Common myeloid progenitor, CD34-positive (primary cell): ENCODE data around the gene CELF2.

ENCODE experiments used
- CTCF ChIA-PET: fragments of 350-600 bp; sonication (Branson Sonifier 250); formaldehyde crosslinking; loops from one replicate; lab custom pipeline; 2021; ENCODE audit warnings: antibody characterized with exemption; lab: Charles Lee
- POLR2A ChIA-PET: fragments of 350-600 bp; sonication (Branson Sonifier 250); formaldehyde crosslinking; loops from one replicate; lab custom pipeline; 2021; ENCODE audit warnings: antibody characterized with exemption; lab: Charles Lee
- DNase-seq, 3 donors: peaks; one replicate each; pipeline versions ENCODE4 v3.0.0 to v3.0.0-alpha.2; 2013
- H3K27ac ChIP-seq, 2 experiments: 1 replicate in 1 of 2; 2 replicates in 1 of 2; pipeline ENCODE4 v1.7.0; 2013; ENCODE audit warnings: inconsistent platforms in 2 of 2, low read length in 2 of 2, mild to moderate bottlenecking in 2 of 2, low read depth in 1 of 2, moderate library complexity in 1 of 2; ENCODE audit not compliant: severe bottlenecking in 2 of 2, insufficient read depth in 1 of 2, poor library complexity in 1 of 2
- H3K27me3 ChIP-seq, 5 experiments: replicated peaks in 2 of 5; 1 replicate in 3 of 5; 2 replicates in 2 of 5; pipeline versions ENCODE4 v1.6.1 to v1.7.0; 2013; ENCODE audit warnings: low read length in 4 of 5, mild to moderate bottlenecking in 2 of 5, moderate library complexity in 2 of 5, inconsistent platforms in 1 of 5; ENCODE audit not compliant: insufficient read depth in 5 of 5, control insufficient read depth in 4 of 5
- H3K36me3 ChIP-seq, 4 experiments: 1 replicate in 2 of 4; 2 replicates in 2 of 4; pipeline versions ENCODE4 v1.6.1 to v1.7.0; 2013; ENCODE audit warnings: low read length in 3 of 4, control low read depth in 1 of 4, mild to moderate bottlenecking in 1 of 4; ENCODE audit not compliant: control insufficient read depth in 4 of 4, insufficient read depth in 4 of 4
- H3K4me1 ChIP-seq, 4 experiments: 1 replicate in 3 of 4; 2 replicates in 1 of 4; pipeline versions ENCODE4 v1.6.1 to v1.7.1; 2013; ENCODE audit warnings: low read length in 3 of 4, mild to moderate bottlenecking in 3 of 4, control low read depth in 1 of 4, inconsistent platforms in 1 of 4, moderate library complexity in 1 of 4; ENCODE audit not compliant: control insufficient read depth in 4 of 4, insufficient read depth in 4 of 4; ENCODE audit errors: control extremely low read depth in 1 of 4
- H3K4me3 ChIP-seq, 7 experiments: 1 replicate in 4 of 7; 2 replicates in 3 of 7; pipeline versions ENCODE4 v1.5.1 to v1.7.0; 2013; ENCODE audit warnings: mild to moderate bottlenecking in 7 of 7, low read length in 6 of 7, moderate library complexity in 6 of 7, inconsistent platforms in 2 of 7, low read depth in 2 of 7, control low read depth in 1 of 7; ENCODE audit not compliant: insufficient read depth in 4 of 7, control insufficient read depth in 1 of 7; ENCODE audit errors: extremely low read depth in 1 of 7
- H3K9me3 ChIP-seq, 5 experiments: 1 replicate in 4 of 5; 2 replicates in 1 of 5; pipeline versions ENCODE4 v1.6.1 to v1.7.1; 2013; ENCODE audit warnings: low read length in 4 of 5, mild to moderate bottlenecking in 2 of 5, inconsistent platforms in 1 of 5, low read depth in 1 of 5, moderate library complexity in 1 of 5; ENCODE audit not compliant: control insufficient read depth in 4 of 5, insufficient read depth in 2 of 5; ENCODE audit errors: control extremely low read depth in 1 of 5
- WGBS: methylation state at CpG from one replicate; pipeline ENCODE4 v1.1.5; 2013; ENCODE audit not compliant: insufficient coverage; 5-methylcytosine and 5-hydroxymethylcytosine counted together

CELF2 gene

GRCh38 chr10:11019724-11020547, 2.3 kb downstream of the CELF2 start:
- Histone ChIP-seq H3K27me3 (peaks cover 4 to 78% (median 35%) of the 10 kb centered on the region in 5 experiments), H3K9me3 (no peaks in the 10 kb centered on the region), H3K4me3 (no peak overlapping the region), H3K4me1 (peaks cover 4 to 19% (median 10%) of the 10 kb centered on the region in 4 experiments), H3K27ac (no peak overlapping the region), H3K36me3 (no peaks in the 10 kb centered on the region)
- DNase-seq, result no peak
- POLR2A ChIA-PET, result interaction anchor here (1.2 kb wide), 1 partner anchor 143 kb away, joined by 4 read pairs; no protein-coding TSS in a partner anchor
- CTCF ChIA-PET, result interaction anchor here (0.5 to 2.0 kb wide), 2 partner anchors 15 to 1680 kb away, joined by 3 to 7 read pairs; no protein-coding TSS in a partner anchor
- WGBS, result 95% methylated on average over 7 of the region's 11 CpGs

- POLR2A ChIA-PET, result no interaction called here
- Histone ChIP-seq H3K9me3 (no peaks in the 10 kb centered on the region), H3K36me3 (no peaks in the 10 kb centered on the region), H3K4me3 (no peak overlapping the region), H3K27me3 (peaks cover 4 to 73% (median 31%) of the 10 kb centered on the region in 5 experiments), H3K27ac (no peak overlapping the region), H3K4me1 (peaks cover 4 to 19% (median 10%) of the 10 kb centered on the region in 4 experiments)
- CTCF ChIA-PET, result interaction anchor here (0.5 to 2.0 kb wide), 2 partner anchors 15 to 1681 kb away, joined by 3 to 7 read pairs; no protein-coding TSS in a partner anchor
- no peak for DNase-seq
- 94% methylated on average over 5 of the region's 6 CpGs for WGBS
These were observed 2.9 kb downstream of the CELF2 start for GRCh38 chr10:11020548-11020942.

DNA sequence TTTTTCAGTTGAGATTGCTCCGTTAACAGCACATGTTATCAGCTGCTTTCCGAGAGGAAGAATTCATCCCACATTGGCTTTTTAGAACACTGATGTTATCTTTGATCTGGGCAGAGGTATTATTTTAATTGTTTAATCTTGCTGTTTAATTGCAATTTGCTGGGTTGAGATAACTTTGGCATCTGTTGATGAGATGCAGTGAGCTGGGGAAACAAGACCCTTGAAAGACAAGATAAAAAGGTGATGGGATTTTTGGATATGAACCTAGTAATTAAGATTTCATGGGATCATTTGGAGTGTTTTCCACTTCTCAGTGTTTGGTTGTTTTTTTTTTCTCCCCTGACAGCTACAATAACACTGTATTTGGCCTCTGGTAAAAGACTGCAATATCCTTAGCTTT, 4.5 kb downstream of the CELF2 start:
- ChIA-PET CTCF (interaction anchor here (0.7 kb wide), 1 partner anchor 14 kb away, joined by 3 read pairs; no protein-coding TSS in a partner anchor), POLR2A (no interaction called here)
- Histone ChIP-seq H3K4me3 (no peak overlapping the region), H3K27me3 (peaks cover 4 to 59% (median 21%) of the 10 kb centered on the region in 5 experiments), H3K9me3 (no peaks in the 10 kb centered on the region), H3K36me3 (no peaks in the 10 kb centered on the region), H3K27ac (no peak overlapping the region), H3K4me1 (peaks cover under 1 to 16% (median 8%) of the 10 kb centered on the region in 4 experiments)
- DNase-seq, result no peak
- 92% methylated on average over 2 of the region's 2 CpGs for WGBS

DNA sequence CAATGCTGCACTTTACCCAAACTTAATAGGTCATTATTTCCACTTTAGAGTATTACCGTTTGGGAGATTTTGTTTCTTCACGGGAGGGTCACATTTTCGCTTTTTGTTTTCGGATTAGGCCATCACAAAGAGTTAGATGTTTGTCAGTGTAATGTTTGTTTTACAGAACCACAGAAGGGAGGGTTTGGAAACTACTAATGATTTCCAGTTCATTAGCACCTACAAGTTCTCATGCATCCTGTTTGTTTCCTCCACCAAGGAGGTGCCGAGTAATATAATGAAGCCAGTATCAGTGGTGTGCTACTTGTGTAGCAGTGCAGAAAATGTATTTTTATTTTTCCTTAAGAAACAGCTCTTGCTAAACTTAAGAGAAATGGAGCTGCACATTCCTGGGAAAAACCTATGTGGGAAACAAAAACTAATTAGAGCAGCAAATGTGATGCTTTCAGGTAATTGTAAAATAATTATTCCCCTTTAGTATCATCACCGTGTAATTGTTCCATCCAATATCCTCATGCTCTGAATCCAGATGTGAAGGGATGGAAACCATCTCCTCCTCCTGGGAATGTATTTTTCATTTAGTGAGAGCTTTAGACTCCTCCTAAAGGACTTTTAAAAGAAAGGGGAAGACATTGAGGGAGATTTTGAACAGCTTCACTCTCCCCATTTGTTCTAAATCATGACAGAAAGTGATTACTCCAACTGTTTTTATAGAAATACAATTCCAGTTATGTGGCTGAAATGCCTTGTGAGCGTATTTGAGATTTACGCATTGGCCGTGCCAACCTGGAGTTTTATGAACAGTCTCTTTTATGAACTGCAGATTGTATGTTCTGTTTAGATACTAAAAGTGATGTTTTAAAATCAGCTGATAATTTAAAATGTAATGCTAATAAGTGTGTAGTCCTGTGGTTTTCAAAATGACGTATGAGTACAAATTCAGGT, 5.6 kb downstream of the CELF2 start:
- H3K9me3 ChIP-seq, result no peaks in the 10 kb centered on the region
- H3K4me1 ChIP-seq, result peaks cover 0 to 7% (median 2%) of the 10 kb centered on the region in 4 experiments
- 93% methylated on average over 3 of the region's 10 CpGs for WGBS
- H3K27me3 ChIP-seq, result peaks cover 4 to 50% (median 21%) of the 10 kb centered on the region in 5 experiments
- no peaks in the 10 kb centered on the region for H3K36me3 ChIP-seq
- POLR2A ChIA-PET, result no interaction called here
- no peak overlapping the region for H3K27ac ChIP-seq
- DNase-seq, result no peak
- H3K4me3 ChIP-seq, result no peak overlapping the region
- CTCF ChIA-PET, result interaction anchor here (0.6 to 1.4 kb wide), 2 partner anchors 14 to 1872 kb away, joined by 3 to 4 read pairs; no protein-coding TSS in a partner anchor

DNA sequence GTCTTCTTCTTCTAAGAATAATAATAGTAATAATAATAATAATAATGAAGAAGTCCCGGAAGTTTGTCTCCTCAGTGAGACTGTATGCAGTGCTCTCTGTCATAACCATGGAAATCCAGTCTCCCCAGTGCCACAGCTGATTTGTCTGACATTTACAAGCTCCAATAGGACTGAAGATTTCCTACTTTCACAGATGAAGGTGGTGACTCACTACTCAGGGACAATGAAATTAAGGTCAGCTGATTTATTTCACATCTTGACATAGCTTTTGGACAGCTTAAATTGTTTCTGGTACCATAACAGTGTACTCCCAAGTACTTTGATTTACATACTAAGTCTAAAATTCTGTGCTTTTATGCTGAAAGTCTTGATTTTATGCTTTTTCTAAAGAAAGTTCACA, 6.9 kb downstream of the CELF2 start:
- Histone ChIP-seq H3K4me3 (no peak overlapping the region), H3K27ac (no peak overlapping the region), H3K4me1 (no peaks in the 10 kb centered on the region), H3K27me3 (peaks cover 0 to 39% (median 10%) of the 10 kb centered on the region in 5 experiments), H3K36me3 (no peaks in the 10 kb centered on the region), H3K9me3 (no peaks in the 10 kb centered on the region)
- no CpG with 5 or more reads among the region's 1 CpG for WGBS
- DNase-seq, result peak in 1 of 3 donors; percentile 19
- ChIA-PET CTCF (interaction anchor here (1.4 kb wide), 1 partner anchor 13 kb away, joined by 3 read pairs; no protein-coding TSS in a partner anchor), POLR2A (no interaction called here)

GRCh38 chr10:11025978-11026377, 8.3 kb downstream of the CELF2 start:
- no peaks in the 10 kb centered on the region for H3K9me3 ChIP-seq
- H3K27me3 ChIP-seq, result peaks cover 0 to 28% (median 0%) of the 10 kb centered on the region in 5 experiments
- no peak for DNase-seq
- no peaks in the 10 kb centered on the region for H3K36me3 ChIP-seq
- POLR2A ChIA-PET, result no interaction called here
- no peaks in the 10 kb centered on the region for H3K4me1 ChIP-seq
- H3K4me3 ChIP-seq, result no peak overlapping the region
- WGBS, result no CpG with 5 or more reads among the region's 7 CpGs
- CTCF ChIA-PET, result interaction anchor here (1.2 kb wide), 1 partner anchor 13 kb away, joined by 3 read pairs; no protein-coding TSS in a partner anchor
- H3K27ac ChIP-seq, result no peak overlapping the region
